ENCODE measurements around the gene SPRR1A.
"Not testable (repeated sequence)": the region's sequence is repeated elsewhere in the genome, so short reads cannot be mapped to it uniquely, and the experiment has no call there.

The SPRR1A gene

DNA sequence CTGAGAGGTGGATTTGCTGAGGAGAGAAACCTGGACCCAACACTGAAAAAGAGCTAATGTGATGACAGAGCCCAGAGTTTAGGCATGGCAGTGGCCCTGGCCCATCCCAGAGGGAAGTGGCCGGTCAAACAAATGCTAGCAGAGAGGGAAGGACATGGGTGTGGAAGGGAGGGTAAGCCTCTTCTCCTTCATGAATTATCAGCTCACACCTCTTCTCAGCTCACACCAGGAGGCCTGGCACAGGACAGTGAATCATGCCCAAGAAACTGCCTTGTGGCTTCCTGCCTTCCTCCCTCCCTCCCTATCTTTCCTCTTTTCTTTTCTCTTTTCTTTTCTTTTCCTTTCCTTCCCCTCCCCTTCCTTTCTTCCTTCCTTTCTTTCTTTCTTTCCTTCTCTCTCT lies 16.4 kb downstream of the SPRR1A start:
- TF ChIP-seq, protein P1, sequence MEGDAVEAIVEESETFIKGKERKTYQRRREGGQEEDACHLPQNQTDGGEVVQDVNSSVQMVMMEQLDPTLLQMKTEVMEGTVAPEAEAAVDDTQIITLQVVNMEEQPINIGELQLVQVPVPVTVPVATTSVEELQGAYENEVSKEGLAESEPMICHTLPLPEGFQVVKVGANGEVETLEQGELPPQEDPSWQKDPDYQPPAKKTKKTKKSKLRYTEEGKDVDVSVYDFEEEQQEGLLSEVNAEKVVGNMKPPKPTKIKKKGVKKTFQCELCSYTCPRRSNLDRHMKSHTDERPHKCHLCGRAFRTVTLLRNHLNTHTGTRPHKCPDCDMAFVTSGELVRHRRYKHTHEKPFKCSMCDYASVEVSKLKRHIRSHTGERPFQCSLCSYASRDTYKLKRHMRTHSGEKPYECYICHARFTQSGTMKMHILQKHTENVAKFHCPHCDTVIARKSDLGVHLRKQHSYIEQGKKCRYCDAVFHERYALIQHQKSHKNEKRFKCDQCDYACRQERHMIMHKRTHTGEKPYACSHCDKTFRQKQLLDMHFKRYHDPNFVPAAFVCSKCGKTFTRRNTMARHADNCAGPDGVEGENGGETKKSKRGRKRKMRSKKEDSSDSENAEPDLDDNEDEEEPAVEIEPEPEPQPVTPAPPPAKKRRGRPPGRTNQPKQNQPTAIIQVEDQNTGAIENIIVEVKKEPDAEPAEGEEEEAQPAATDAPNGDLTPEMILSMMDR (IDR thresholded peaks at IDR 0.05; ENCODE audit: low read depth, low read length) = no peak
- no peak overlapping the region for H3K4me3 ChIP-seq (ENCODE audit: low read depth, low read length)

DNA sequence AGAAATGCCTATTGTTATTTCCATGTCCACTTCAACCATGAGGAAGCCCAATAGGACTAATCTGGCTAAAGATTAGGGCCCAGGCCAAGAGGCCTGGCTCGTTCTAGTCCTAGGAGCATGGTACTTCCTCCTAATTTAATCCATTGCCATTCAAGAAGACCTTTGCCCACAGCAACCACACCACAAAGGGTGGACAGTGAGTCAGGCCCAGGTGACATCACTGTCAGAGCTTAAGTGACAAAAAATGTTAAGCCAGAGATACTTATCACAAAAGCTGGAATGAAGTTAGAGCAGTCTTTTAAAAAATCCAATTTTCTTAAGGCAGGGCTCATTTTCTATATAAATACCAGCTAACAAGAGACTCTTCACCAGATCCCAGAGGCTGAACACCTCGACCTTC lies 17.5 kb downstream of the SPRR1A start, which contains the start of gene SPRR3:
Gene SPRR3 (plus strand): TSS at position 368 of the 400 bp plus-strand sequence. CDS start 1,272 bp downstream, outside the sequence.
- no peak within 1 kb of the TSS for H3K4me3 ChIP-seq (ENCODE audit: low read depth, low read length)
- TF ChIP-seq, protein P1 (IDR thresholded peaks at IDR 0.05; ENCODE audit: low read depth, low read length) = no peak

DNA sequence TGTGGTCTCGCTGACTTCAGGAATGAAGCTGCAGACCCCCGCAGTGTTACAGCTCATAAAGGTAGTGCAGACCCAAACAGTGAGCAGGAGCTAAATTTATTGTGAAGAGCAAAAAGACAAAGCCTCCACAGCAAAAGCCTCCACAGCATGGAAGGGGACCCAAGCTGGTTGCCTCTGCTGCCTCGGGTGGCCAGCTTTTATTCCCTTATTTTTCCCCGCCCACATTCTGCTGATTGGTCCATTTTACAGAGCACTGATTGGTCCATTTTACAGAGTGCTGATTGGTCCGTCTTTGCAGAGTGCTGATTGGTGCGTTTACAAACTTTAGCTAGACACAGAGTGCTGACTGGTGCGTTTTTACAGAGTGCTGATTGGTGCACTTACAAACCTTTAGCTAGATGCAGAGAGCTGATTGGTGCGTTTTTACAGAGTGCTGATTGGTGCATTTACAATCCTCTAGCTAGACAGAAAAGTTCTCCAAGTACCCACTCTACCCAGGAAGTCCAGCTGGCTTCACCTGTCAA lies 27.4 kb downstream of the SPRR1A start:
- not testable (repeated sequence) for H3K4me3 ChIP-seq (ENCODE audit: low read depth, low read length)

DNA sequence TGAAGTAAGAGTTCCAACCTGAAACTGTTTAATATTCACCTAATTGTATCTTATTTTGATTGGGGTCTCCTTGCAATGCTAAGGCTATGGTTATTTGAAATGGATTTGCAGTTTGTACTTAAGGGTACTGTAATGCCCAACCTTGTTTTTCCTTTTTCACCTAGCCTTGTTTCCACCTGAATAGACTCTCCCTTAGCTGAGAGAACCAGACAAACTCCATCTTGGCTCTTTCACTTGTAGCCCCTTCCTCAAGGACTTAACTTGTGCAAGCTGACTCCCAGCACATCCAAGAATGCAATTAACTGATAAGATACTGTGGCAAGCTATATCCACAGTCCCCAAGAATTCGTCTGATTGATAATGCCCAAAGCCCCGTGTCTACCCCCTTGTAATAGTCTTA lies 37.9 kb downstream of the SPRR1A start:
- H3K4me3 ChIP-seq (ENCODE audit: low read depth, low read length) = not testable (repeated sequence)

DNA sequence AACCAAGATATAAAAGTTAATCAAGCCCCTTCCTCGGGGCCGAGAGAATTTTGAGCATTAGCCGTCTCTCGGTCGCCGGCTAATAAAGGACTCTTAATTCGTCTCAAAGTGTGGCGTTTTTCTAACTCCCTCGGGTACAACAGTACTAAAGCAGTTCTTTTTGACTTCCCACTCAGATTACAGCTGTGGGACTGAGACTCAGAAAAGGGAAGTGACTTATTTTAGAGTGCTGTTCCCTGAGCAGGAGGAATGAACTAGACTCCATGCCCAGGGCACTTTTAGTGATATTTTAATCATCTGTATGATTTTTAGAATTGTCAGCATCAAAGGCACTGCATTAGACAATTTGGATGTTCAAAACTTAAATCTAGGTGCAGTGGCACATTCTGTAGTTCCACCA lies 38.5 kb downstream of the SPRR1A start:
- not testable (repeated sequence) for H3K4me3 ChIP-seq (ENCODE audit: low read depth, low read length)

DNA sequence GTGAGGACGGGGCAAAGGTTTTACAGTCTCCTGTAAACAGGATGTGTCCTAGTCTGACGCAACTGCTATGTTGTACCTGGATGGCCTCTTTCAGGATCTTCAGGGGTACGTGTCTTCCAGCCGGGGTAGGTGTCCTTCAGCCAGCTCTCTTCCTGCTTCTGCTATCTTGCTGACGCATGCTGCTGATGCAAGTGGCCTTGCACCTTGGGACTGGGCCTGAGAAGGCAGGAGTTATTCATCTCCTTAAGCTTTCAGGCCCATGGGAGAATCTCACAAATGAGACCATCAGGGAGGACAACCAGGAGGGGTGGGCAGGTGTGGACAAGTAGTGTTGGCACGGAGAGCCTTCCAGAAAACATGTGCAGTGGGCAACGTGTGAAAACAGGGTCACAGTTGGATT lies 39.2 kb downstream of the SPRR1A start:
- TF ChIP-seq, protein P1 (IDR thresholded peaks at IDR 0.05; ENCODE audit: low read depth, low read length) = no peak
- H3K4me3 ChIP-seq (ENCODE audit: low read depth, low read length) = no peak overlapping the region

DNA sequence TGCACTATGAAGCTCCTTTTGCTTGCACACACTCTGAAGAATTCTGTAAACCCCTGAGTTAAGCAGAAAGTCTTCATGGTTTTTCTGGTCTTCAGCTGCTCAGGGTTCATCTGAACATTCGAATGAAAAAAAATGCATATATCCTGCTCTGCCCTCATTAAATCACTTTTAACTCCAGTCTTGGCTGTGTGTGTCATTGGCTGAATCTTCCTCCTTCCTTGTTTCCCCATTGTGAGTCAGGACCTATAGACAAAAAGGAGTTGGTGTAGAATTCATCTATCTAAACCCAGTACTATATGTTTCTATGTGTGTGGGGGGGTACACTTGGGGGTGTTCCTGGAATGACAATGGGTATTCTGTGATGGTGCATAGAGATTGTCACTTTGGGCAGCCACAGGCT lies 40.5 kb downstream of the SPRR1A start:
- TF ChIP-seq, protein P1 (IDR thresholded peaks at IDR 0.05; ENCODE audit: low read depth, low read length) = no peak
- no peak overlapping the region for H3K4me3 ChIP-seq (ENCODE audit: low read depth, low read length)

DNA sequence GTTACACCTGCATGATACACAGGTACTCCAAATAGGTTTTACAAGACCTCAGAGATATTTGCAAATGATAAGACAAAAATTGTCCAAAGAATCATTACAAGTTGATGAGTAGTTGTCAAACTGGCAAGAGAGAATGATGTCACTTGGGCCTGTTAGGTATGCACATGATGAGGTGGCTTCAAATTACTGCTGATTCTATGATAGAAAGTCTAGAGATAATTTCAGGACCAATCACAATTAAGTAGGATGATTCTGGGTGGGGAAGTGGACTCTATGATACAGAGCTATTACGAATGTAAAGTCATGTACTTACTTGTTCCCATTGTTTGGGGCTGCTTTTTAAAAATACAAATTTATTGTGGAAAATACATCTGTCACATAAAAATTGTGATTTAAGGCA lies 41.9 kb downstream of the SPRR1A start:
- TF ChIP-seq, protein P1 (IDR thresholded peaks at IDR 0.05; ENCODE audit: low read depth, low read length) = no peak
- H3K4me3 ChIP-seq (ENCODE audit: low read depth, low read length) = no peak overlapping the region

DNA sequence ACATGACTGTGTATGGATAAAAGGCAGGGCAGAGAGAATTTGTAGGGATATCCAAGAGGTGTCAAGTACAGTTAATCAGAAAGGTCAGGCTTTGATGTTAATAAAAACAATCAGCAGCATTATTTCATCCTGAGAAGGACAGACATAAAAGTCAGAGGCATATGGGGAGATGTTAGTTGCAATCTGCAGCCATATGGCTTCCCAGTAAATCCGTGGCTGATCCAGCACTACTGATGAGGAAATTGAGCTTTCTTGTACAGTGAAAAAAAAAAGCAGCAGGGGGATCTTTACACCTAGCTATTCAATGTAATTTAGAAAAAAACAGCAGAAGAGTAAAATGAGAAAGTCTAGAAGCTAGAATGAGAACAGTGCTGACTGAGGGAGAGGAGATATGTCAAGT lies 44.9 kb downstream of the SPRR1A start:
- H3K4me3 ChIP-seq (ENCODE audit: low read depth, low read length) = no peak overlapping the region
- TF ChIP-seq, protein P1 (IDR thresholded peaks at IDR 0.05; ENCODE audit: low read depth, low read length) = no peak

Measured in WI38 (cell line).